Neural cell (in vitro differentiated cells): ENCODE measurements around the gene CEACAM18. TPM values are rescaled to one million over a fixed set of nuclear protein-coding genes. Genes with fewer than 3 reads are reported as not detected.

Source experiments
- H2AFZ ChIP-seq: fragments of 200-600, 300-800 bp; sonication (generic), shearing (Covaris generic); 2 replicates; pipeline ENCODE4 v1.6.0; 2014; ENCODE audit warnings: low read depth, mild to moderate bottlenecking, antibody characterized with exemption, low read length, moderate library complexity
- H3F3A ChIP-seq: fragments of 200-600 bp; shearing (Covaris generic); 2 replicates; pipeline ENCODE4 v1.6.1; 2016; ENCODE audit warnings: mild to moderate bottlenecking, moderate library complexity, mixed read lengths, antibody characterized with exemption, low read length; ENCODE audit not compliant: insufficient read depth, poor library complexity, severe bottlenecking
- H3K27ac ChIP-seq: fragments of 200-600, 300-800 bp; sonication (generic), shearing (Covaris generic); 2 replicates; pipeline ENCODE4 v1.5.1; 2014; ENCODE audit warnings: mild to moderate bottlenecking, low read length, moderate library complexity
- H3K27me3 ChIP-seq: fragments of 300-800, 200-600 bp; sonication (generic), shearing (Covaris generic); 2 replicates; pipeline ENCODE4 v1.6.0; 2014; ENCODE audit warnings: mild to moderate bottlenecking, low read depth, low read length, moderate library complexity; ENCODE audit not compliant: insufficient read depth
- H3K36me3 ChIP-seq: fragments of 300-800, 200-600 bp; sonication (generic), shearing (Covaris generic); 2 replicates; pipeline ENCODE4 v1.5.1; 2014; ENCODE audit warnings: mild to moderate bottlenecking, antibody characterized with exemption, low read length, moderate library complexity; ENCODE audit not compliant: insufficient read depth
- H3K4me2 ChIP-seq: fragments of 300-800, 200-600 bp; sonication (generic), shearing (Covaris generic); 2 replicates; pipeline ENCODE4 v1.6.0; 2014; ENCODE audit warnings: mild to moderate bottlenecking, low read length
- H3K4me3 ChIP-seq: fragments of 300-800, 200-600 bp; sonication (generic), shearing (Covaris generic); 2 replicates; pipeline ENCODE4 v1.5.1; 2014; ENCODE audit warnings: mild to moderate bottlenecking, low read length, moderate library complexity
- H3K79me2 ChIP-seq: fragments of 200-600 bp; shearing (Covaris generic); replicated peaks from 2 replicates; pipeline ENCODE4 v1.6.0; 2014; ENCODE audit warnings: mild to moderate bottlenecking, low read length, moderate library complexity; ENCODE audit not compliant: insufficient read depth
- H3K9ac ChIP-seq: fragments of 300-800, 200-600 bp; sonication (generic), shearing (Covaris generic); 2 replicates; pipeline ENCODE4 v1.6.1; 2016; ENCODE audit warnings: mild to moderate bottlenecking, low read length, mixed read lengths
- H3K9me2 ChIP-seq: fragments of 200-600 bp; shearing (Covaris generic); 2 replicates; pipeline ENCODE4 v1.6.1; 2016; ENCODE audit warnings: mild to moderate bottlenecking, low read length, mixed read lengths; ENCODE audit not compliant: insufficient read depth
- H3K9me3 ChIP-seq: fragments of 200-600, 300-800 bp; sonication (generic), shearing (Covaris generic); 2 replicates; pipeline ENCODE4 v1.6.1; 2016; ENCODE audit warnings: mild to moderate bottlenecking, mixed run types, low read length, moderate library complexity, mixed read lengths
- H4K20me1 ChIP-seq: fragments of 200-600 bp; shearing (Covaris generic); 2 replicates; pipeline ENCODE4 v1.6.1; 2016; ENCODE audit warnings: mild to moderate bottlenecking, mixed run types; ENCODE audit not compliant: insufficient read depth
- EP300 ChIP-seq: fragments of 450-650 bp; conservative IDR thresholded peaks from 2 replicates; pipeline ENCODE4 v1.6.1; 2014; ENCODE audit warnings: antibody characterized with exemption, mild to moderate bottlenecking, moderate library complexity; ENCODE audit not compliant: poor library complexity, severe bottlenecking
- EZH2 ChIP-seq: fragments of 200-600, 300-800 bp; shearing (Covaris generic), sonication (generic); IDR thresholded peaks from 2 replicates; pipeline ENCODE4 v1.6.1; 2014; ENCODE audit warnings: antibody characterized with exemption, low read length, borderline replicate concordance, mild to moderate bottlenecking; ENCODE audit not compliant: insufficient read depth, poor library complexity, severe bottlenecking
- MXI1 ChIP-seq: fragments of 450-650 bp; conservative IDR thresholded peaks from 2 replicates; pipeline ENCODE4 v1.6.1; 2014; ENCODE audit warnings: antibody characterized with exemption, mild to moderate bottlenecking; ENCODE audit not compliant: poor library complexity, severe bottlenecking
- POLR2AphosphoS5 ChIP-seq: IDR thresholded peaks from 2 replicates; pipeline ENCODE4 v1.6.1; 2012
- RAD21 ChIP-seq: fragments of 450-650 bp; conservative IDR thresholded peaks from 2 replicates; pipeline ENCODE4 v1.6.1; 2014; ENCODE audit warnings: antibody characterized with exemption, mild to moderate bottlenecking, moderate library complexity
- SMC3 ChIP-seq: fragments of 450-650 bp; conservative IDR thresholded peaks from 2 replicates; pipeline ENCODE4 v1.6.1; 2014; ENCODE audit warnings: antibody characterized with exemption, mild to moderate bottlenecking, moderate library complexity; ENCODE audit not compliant: poor library complexity
- TAF1 ChIP-seq: IDR thresholded peaks from 2 replicates; pipeline ENCODE4 v1.6.1; 2012; ENCODE audit warnings: low read depth
- polyA plus RNA-seq: library from polyadenylated mRNA; depleted of rRNA; stranded (reverse); fragments of >200 nt; gene quantifications from 2 replicates; pipeline ENCODE4 v1.2.3, GENCODE V29; 2014
- TF ChIP-seq, protein P1 (sequence below): IDR thresholded peaks from 2 replicates; pipeline ENCODE4 v1.6.1; 2012; ENCODE audit warnings: borderline replicate concordance
- TF ChIP-seq, protein P2 (sequence below): fragments of 450-650 bp; IDR thresholded peaks from 2 replicates; pipeline ENCODE4 v1.5.1; 2014; ENCODE audit warnings: antibody characterized with exemption, mild to moderate bottlenecking, moderate library complexity; ENCODE audit not compliant: poor library complexity, severe bottlenecking

Gene CEACAM18
- polyA plus RNA-seq, 1 donor from 2014 or later: not detected

DNA sequence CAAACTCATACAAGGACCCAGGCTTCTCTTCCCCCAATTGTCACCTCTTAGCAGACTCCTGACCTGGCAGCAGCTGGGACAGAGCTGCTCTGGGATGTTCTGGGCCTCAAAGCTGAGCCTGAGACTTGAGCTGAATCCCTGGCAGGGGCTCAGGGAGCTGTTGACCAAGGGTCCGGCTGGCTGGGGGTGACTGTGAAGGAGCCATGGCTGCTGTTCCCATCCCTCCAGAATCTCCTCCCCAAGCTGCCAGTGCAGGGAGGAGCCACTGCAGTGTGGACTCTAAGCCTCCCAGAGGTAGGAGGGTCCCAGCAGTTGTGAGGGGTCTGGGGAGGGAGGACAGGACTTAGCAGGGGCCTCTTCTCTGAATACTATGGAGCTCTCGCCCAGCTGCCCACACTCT lies 51.0 kb downstream of the CEACAM18 start:
- Histone ChIP-seq H4K20me1 (no peaks in the 10 kb centered on the region), H3K36me3 (no peaks in the 10 kb centered on the region), H3K27me3 (no peaks in the 10 kb centered on the region), H3K9me3 (no peaks in the 10 kb centered on the region), H3K27ac (no peak overlapping the region), H3K4me3 (no peak overlapping the region), H2AFZ (no peak overlapping the region), H3K79me2 (no peaks in the 10 kb centered on the region), H3F3A (no peaks in the 10 kb centered on the region), H3K9me2 (no peaks in the 10 kb centered on the region), H3K4me2 (no peak overlapping the region), H3K9ac (no peak overlapping the region)
- TF ChIP-seq TAF1 (no peak), EZH2 (no peak), SMC3 (no peak), MXI1 (no peak), EP300 (no peak), RAD21 (no peak), POLR2AphosphoS5 (no peak)
- TF ChIP-seq, protein P1, sequence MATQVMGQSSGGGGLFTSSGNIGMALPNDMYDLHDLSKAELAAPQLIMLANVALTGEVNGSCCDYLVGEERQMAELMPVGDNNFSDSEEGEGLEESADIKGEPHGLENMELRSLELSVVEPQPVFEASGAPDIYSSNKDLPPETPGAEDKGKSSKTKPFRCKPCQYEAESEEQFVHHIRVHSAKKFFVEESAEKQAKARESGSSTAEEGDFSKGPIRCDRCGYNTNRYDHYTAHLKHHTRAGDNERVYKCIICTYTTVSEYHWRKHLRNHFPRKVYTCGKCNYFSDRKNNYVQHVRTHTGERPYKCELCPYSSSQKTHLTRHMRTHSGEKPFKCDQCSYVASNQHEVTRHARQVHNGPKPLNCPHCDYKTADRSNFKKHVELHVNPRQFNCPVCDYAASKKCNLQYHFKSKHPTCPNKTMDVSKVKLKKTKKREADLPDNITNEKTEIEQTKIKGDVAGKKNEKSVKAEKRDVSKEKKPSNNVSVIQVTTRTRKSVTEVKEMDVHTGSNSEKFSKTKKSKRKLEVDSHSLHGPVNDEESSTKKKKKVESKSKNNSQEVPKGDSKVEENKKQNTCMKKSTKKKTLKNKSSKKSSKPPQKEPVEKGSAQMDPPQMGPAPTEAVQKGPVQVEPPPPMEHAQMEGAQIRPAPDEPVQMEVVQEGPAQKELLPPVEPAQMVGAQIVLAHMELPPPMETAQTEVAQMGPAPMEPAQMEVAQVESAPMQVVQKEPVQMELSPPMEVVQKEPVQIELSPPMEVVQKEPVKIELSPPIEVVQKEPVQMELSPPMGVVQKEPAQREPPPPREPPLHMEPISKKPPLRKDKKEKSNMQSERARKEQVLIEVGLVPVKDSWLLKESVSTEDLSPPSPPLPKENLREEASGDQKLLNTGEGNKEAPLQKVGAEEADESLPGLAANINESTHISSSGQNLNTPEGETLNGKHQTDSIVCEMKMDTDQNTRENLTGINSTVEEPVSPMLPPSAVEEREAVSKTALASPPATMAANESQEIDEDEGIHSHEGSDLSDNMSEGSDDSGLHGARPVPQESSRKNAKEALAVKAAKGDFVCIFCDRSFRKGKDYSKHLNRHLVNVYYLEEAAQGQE: no peak
- TF ChIP-seq, protein P2, sequence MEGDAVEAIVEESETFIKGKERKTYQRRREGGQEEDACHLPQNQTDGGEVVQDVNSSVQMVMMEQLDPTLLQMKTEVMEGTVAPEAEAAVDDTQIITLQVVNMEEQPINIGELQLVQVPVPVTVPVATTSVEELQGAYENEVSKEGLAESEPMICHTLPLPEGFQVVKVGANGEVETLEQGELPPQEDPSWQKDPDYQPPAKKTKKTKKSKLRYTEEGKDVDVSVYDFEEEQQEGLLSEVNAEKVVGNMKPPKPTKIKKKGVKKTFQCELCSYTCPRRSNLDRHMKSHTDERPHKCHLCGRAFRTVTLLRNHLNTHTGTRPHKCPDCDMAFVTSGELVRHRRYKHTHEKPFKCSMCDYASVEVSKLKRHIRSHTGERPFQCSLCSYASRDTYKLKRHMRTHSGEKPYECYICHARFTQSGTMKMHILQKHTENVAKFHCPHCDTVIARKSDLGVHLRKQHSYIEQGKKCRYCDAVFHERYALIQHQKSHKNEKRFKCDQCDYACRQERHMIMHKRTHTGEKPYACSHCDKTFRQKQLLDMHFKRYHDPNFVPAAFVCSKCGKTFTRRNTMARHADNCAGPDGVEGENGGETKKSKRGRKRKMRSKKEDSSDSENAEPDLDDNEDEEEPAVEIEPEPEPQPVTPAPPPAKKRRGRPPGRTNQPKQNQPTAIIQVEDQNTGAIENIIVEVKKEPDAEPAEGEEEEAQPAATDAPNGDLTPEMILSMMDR: no peak

DNA sequence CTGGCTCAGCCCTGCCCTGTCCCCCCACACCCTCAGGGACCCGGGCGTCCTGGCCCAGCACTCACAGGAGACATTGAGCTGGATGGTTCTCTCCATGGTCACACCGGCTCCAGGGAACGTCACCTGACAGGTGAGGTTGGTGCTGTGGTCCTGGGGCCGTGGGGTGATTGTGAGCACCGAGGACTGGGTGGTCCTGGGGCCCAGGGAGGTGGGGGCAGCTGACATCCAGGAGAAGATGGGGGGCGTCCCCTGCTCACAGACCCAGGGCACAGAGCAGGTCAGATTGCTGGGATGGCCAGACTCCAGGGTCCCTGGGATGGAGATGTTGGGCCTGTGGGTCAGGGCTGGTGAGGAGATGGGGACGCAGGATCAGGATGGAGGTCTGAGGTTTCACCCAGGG lies 52.3 kb downstream of the CEACAM18 start:
- Histone ChIP-seq H3K36me3 (no peaks in the 10 kb centered on the region), H3F3A (no peaks in the 10 kb centered on the region), H3K9me2 (no peaks in the 10 kb centered on the region), H3K9ac (no peak overlapping the region), H3K79me2 (no peaks in the 10 kb centered on the region), H3K9me3 (no peaks in the 10 kb centered on the region), H4K20me1 (no peaks in the 10 kb centered on the region), H2AFZ (no peak overlapping the region), H3K4me3 (no peak overlapping the region), H3K27me3 (no peaks in the 10 kb centered on the region), H3K4me2 (no peak overlapping the region), H3K27ac (no peak overlapping the region)
- no peak for TF ChIP-seq POLR2AphosphoS5
- TF ChIP-seq, protein P1: no peak
- TF ChIP-seq EP300: no peak
- no peak for TF ChIP-seq RAD21
- TF ChIP-seq TAF1: no peak
- TF ChIP-seq SMC3: no peak
- TF ChIP-seq EZH2: no peak
- no peak for TF ChIP-seq MXI1
- TF ChIP-seq, protein P2: no peak
